RWPE1 (cell line): ENCODE data around the gene SNTG2.

Source experiments
- CTCF ChIA-PET: fragments of 350-600 bp; sonication (Branson Sonifier 250); formaldehyde crosslinking; extraction: SDS; loops from one replicate; lab custom pipeline; 2021; lab: Yijun Ruan, JAX
- POLR2A ChIA-PET: fragments of 400-600 bp; formaldehyde crosslinking; extraction: SDS; loops from one replicate; lab custom pipeline; 2020; ENCODE audit warnings: antibody characterized with exemption; ENCODE audit not compliant: low non-redundant PET; lab: Yijun Ruan, JAX
- DNase-seq: peaks from one replicate; pipeline ENCODE4 v3.0.0; 2012; ENCODE audit warnings: low spot score
- H3K27ac ChIP-seq: fragments of 450-650 bp; 2 replicates; pipeline ENCODE4 v1.5.1; 2017
- CTCF ChIP-seq: fragments of 450-650 bp; conservative IDR thresholded peaks from 2 replicates; pipeline ENCODE4 v1.5.1; 2017; ENCODE audit warnings: low read depth, mild to moderate bottlenecking

The SNTG2 gene

GRCh38 chr2:1237783-1238182 lies 287.1 kb downstream of the SNTG2 start:
- CTCF ChIA-PET = interaction anchor here (0.7 kb wide), 1 partner anchor 11 kb away, joined by 5 read pairs; no protein-coding TSS in a partner anchor
- POLR2A ChIA-PET = no interaction called here
- no peak overlapping the region for H3K27ac ChIP-seq
- no peak for DNase-seq
- TF ChIP-seq CTCF = no peak

GRCh38 chr2:1238598-1239138 lies 288.0 kb downstream of the SNTG2 start:
- DNase-seq = no peak
- ChIA-PET POLR2A (no interaction called here), CTCF (no interaction called here)
- H3K27ac ChIP-seq = no peak overlapping the region
- TF ChIP-seq CTCF = no peak

DNA sequence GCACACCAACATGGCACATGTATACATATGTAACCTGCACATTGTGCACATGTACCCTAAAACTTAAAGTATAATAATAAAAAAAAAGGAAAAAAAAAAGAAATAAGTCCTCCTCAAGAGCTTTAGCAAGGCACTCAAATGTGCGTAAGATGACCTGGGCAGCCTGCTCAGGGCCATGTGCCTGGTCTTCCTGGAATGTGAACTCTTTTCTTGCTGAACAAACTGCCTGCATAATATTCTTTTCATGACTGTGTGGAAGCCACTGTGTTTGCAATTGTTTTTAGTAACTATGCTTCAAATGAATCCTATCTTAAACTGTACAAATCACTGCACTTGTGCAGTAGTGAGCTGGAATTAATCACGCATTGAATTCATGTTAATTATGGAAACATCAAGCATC lies 294.5 kb downstream of the SNTG2 start:
- ChIA-PET POLR2A (interaction anchor here (0.6 kb wide), 1 partner anchor 256 kb away, joined by 3 read pairs; no protein-coding TSS in a partner anchor), CTCF (no interaction called here)
- TF ChIP-seq CTCF = no peak
- no peak overlapping the region for H3K27ac ChIP-seq
- DNase-seq = no peak

GRCh38 chr2:1246239-1246638 lies 295.6 kb downstream of the SNTG2 start:
- H3K27ac ChIP-seq = no peak overlapping the region
- no peak for DNase-seq
- ChIA-PET CTCF (interaction anchor here (0.6 kb wide), 1 partner anchor 570 kb away, joined by 6 read pairs; no protein-coding TSS in a partner anchor), POLR2A (no interaction called here)
- TF ChIP-seq CTCF = no peak

GRCh38 chr2:1246991-1247390 lies 296.3 kb downstream of the SNTG2 start:
- POLR2A ChIA-PET = no interaction called here
- TF ChIP-seq CTCF = no peak
- no peak overlapping the region for H3K27ac ChIP-seq
- DNase-seq = no peak
- CTCF ChIA-PET = no interaction called here

GRCh38 chr2:1248187-1248586 lies 297.5 kb downstream of the SNTG2 start:
- DNase-seq = no peak

More at GRCh38 chr2:1248187-1248586, 297.5 kb downstream of the SNTG2 start:
- ChIA-PET POLR2A (no interaction called here), CTCF (no interaction called here)
- TF ChIP-seq CTCF = no peak
- H3K27ac ChIP-seq = no peak overlapping the region
